Measurements from ENCODE around the gene IPMK. TPM values are rescaled to one million over a fixed set of nuclear protein-coding genes. Genes with fewer than 3 reads are reported as not detected.

IPMK gene
- total RNA-seq, 4 donors from 2014 or later = 3.0 to 8.2 (median 5.6) TPM

- H3K4me1 ChIP-seq = peaks cover 23 to 27% of the 10 kb centered on the region in 2 donors
- ATAC-seq = no peak
- TF ChIP-seq CTCF (IDR thresholded peaks at IDR 0.05 in 4 of 5, conservative IDR thresholded peaks at IDR 0.05 in 1 of 5) = no peak
- TF ChIP-seq POLR2A (IDR thresholded peaks at IDR 0.05) = no peak
- H3K27ac ChIP-seq = peak overlapping the region in 1 of 4 donors; percentile 22
- intact Hi-C loops (cut with DNase I; ENCODE audit: low total_unique reads) (no loop called here), in situ Hi-C loops (cut with MboI; ENCODE audit: low sequenced_read_pairs in 4 of 4) (no loop called here)
- no peak for DNase-seq
- no peaks in the 10 kb centered on the region for H3K9me3 ChIP-seq
- H3K4me3 ChIP-seq = no peak overlapping the region
- no peaks in the 10 kb centered on the region for H3K27me3 ChIP-seq
- peaks cover 0 to 32% of the 10 kb centered on the region in 2 donors for H3K36me3 ChIP-seq
Observed at GRCh38 chr10:58275261-58275660, 7.6 kb upstream of the IPMK start.

GRCh38 chr10:58269782-58270290 is 2.1 kb upstream of the IPMK start:
- Histone ChIP-seq H3K4me3 (peak overlapping the region; percentile 62 to 89 (median 84)), H3K27me3 (no peaks in the 10 kb centered on the region), H3K36me3 (no peaks in the 10 kb centered on the region), H3K9me3 (no peaks in the 10 kb centered on the region), H3K4me1 (peaks cover 22 to 32% of the 10 kb centered on the region in 2 donors), H3K27ac (peak overlapping the region; percentile 88 to 97 (median 96))
- in situ Hi-C loops (cut with MboI; ENCODE audit: low sequenced_read_pairs in 4 of 4) (no loop called here), intact Hi-C loops (cut with DNase I; ENCODE audit: low total_unique reads) (loop anchor here (1.0 to 10.0 kb wide), 4 partner anchors 65 to 1637 kb away; partner anchors contain the start of genes CCDC6, TFAM and UBE2D1)
- ATAC-seq (no peak), DNase-seq (no peak)
- TF ChIP-seq CTCF (IDR thresholded peaks at IDR 0.05 in 4 of 5, conservative IDR thresholded peaks at IDR 0.05 in 1 of 5) = no peak

GRCh38 chr10:58268946-58269781 is 1.5 kb upstream of the IPMK start, which contains the start of gene CISD1:
TSS of gene CISD1 (plus strand) at chr10:58269162. CDS start at chr10:58269274, 112 bp downstream.
- Histone ChIP-seq H3K27me3 (no peaks in the 10 kb centered on the region), H3K27ac (peak within 1 kb of the TSS; percentile 88 to 97 (median 96)), H3K36me3 (no peaks in the 10 kb centered on the region), H3K4me1 (peaks cover 24 to 35% of the 10 kb centered on the region in 2 donors), H3K4me3 (peak within 1 kb of the TSS; percentile 62 to 89 (median 84)), H3K9me3 (no peaks in the 10 kb centered on the region)
- ATAC-seq (peak; percentile 81 to 83), DNase-seq (peak; percentile 98 to 99)
- in situ Hi-C loops (cut with MboI; ENCODE audit: low sequenced_read_pairs in 4 of 4) (no loop called here), intact Hi-C loops (cut with DNase I; ENCODE audit: low total_unique reads) (loop anchor here (1.0 to 10.0 kb wide), 4 partner anchors 66 to 1638 kb away; partner anchors contain the start of genes CCDC6, TFAM and UBE2D1)
- TF ChIP-seq CTCF (IDR thresholded peaks at IDR 0.05 in 4 of 5, conservative IDR thresholded peaks at IDR 0.05 in 1 of 5) (peak in 1 of 5 experiments; percentile 4), POLR2A (IDR thresholded peaks at IDR 0.05) (peak; percentile 90 to 91)

GRCh38 chr10:58268454-58268945 is 806 bp upstream of the IPMK start:
- in situ Hi-C loops (cut with MboI; ENCODE audit: low sequenced_read_pairs in 4 of 4) (no loop called here), intact Hi-C loops (cut with DNase I; ENCODE audit: low total_unique reads) (loop anchor here (2.0 to 10.0 kb wide), 3 partner anchors 66 to 1639 kb away; partner anchors contain the start of genes CCDC6 and UBE2D1)
- TF ChIP-seq CTCF (IDR thresholded peaks at IDR 0.05 in 4 of 5, conservative IDR thresholded peaks at IDR 0.05 in 1 of 5) (no peak), POLR2A (IDR thresholded peaks at IDR 0.05) (no peak)
- Histone ChIP-seq H3K4me1 (peaks cover 24 to 37% of the 10 kb centered on the region in 2 donors), H3K4me3 (peak overlapping the region; percentile 62 to 89 (median 84)), H3K27me3 (no peaks in the 10 kb centered on the region), H3K36me3 (no peaks in the 10 kb centered on the region), H3K27ac (peak overlapping the region; percentile 88 to 97 (median 96)), H3K9me3 (no peaks in the 10 kb centered on the region)
- DNase-seq = no peak
- peak; percentile 10 to 17 for ATAC-seq

Data from gastrocnemius medialis (tissue), 4 donors.